Activated T-cell treated with anti-CD3 and anti-CD28 coated beads for 48 hours (primary cell): ENCODE measurements around the gene MBNL2.

ENCODE experiments used
- DNase-seq: peaks from one replicate; pipeline ENCODE4 v3.0.0-alpha.2; 2020; ENCODE audit warnings: low read depth

MBNL2 gene

GRCh38 chr13:97423300-97424045 lies 201.3 kb downstream of the MBNL2 start:
- DNase-seq = no peak

DNA sequence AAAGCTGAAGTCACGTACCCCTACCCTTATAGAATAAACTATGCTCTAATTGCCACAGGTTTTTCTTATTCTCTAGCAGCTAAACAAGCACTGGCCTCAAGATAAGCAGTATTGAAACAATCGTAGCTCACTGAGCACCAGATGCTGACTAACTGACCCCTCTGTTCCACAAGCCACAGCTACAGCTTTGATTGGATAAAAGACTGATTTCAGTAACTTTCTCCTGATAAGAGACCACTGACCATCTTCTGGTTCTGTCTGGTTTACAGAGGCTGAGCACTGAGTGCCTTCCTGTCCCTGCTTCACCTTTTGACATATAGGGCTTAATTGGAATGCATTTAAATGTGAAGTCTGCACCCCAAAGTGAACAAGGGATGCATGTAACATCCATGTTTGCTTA lies 203.5 kb downstream of the MBNL2 start:
- no peak for DNase-seq

GRCh38 chr13:97426695-97427094 lies 204.6 kb downstream of the MBNL2 start:
- no peak for DNase-seq

- DNase-seq = no peak
Measured at GRCh38 chr13:97429681-97430081, 207.5 kb downstream of the MBNL2 start.

DNA sequence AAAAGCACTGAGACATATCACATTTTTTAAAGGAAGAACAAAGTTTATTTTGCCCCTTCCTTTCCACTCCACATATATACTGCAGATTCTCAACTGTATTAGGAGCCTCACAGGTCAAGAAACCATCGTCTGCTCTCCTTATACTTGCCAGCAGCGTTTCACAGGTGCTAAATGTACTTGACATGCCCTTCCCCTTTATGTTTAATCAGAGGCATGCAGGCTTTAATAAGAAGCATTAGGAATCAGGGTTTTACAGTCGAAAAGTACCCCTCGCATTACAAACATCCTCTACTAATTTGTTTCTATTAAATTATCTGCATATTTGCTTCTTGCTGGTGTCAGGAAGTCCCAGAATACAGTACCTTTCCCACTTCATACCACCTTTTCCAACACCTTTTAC lies 208.2 kb downstream of the MBNL2 start:
- DNase-seq = no peak

GRCh38 chr13:97431171-97431764 lies 209.1 kb downstream of the MBNL2 start:
- DNase-seq = no peak

- DNase-seq = no peak
Measured at GRCh38 chr13:97432232-97432916, 210.2 kb downstream of the MBNL2 start.

- peak; percentile 97 for DNase-seq
Measured at GRCh38 chr13:97432917-97433726, 211.0 kb downstream of the MBNL2 start.

DNA sequence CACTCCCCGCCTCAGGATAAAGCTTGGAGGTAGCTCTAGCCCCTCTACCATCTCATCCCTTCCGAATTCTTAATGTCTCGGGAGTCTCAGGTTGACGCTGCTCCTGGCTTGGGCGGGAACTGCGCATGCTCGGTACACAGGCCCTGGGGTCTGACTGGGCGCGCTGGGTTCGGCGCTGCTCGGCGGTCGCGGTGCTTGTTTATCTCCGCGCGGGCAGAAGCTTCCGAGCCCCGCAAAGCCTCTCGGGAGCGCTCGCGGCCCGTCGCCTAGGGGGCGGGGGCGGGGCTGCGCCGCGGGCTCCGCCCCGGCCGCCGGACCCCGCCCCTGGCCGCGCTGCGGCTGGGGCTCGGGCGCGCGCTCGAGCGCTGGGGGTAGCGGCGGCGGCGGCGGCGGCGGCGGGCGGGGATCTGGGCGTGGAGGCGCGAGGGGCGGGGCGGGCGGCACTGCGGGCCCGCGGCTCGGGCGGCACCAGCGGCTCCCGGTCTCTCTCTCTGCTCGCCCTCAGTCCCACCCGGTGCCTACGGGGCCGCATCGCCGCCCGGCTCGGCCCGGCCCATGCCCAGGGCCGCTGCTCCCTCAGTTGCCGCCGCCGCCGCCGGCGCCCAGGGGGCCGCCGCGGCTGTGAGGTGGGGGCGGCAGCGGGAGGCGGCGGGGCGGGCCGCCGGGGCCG lies 211.7 kb downstream of the MBNL2 start, which contains the start of gene RAP2A:
RAP2A (plus strand) TSS at position 443 of the 670 bp plus-strand sequence. CDS start 302 bp downstream, outside the sequence.
- DNase-seq = peak; percentile 84

- DNase-seq = peak; percentile 20
Measured at GRCh38 chr13:97434397-97435201, 212.5 kb downstream of the MBNL2 start.

- DNase-seq = no peak
Measured at GRCh38 chr13:97435323-97435722, 213.2 kb downstream of the MBNL2 start.

DNA sequence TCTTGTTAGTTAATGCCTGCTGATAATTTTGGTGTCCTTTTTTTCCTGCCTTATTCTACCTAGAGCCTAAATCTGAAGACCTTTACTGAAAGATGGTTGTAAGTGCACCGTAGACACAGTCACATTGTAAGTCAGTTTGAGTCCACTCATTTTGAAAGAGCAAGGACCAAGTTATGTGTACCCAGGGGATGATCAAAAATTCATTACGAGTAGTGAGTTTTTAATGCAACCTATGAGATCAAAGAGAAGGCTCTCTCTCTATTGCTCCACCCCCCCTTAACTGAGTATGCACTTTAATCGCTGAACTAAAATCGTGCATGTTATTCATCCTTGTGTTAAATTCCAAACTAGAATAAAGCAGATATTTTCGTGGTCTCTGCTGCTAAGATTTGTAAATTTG lies 213.7 kb downstream of the MBNL2 start:
- DNase-seq = no peak

DNA sequence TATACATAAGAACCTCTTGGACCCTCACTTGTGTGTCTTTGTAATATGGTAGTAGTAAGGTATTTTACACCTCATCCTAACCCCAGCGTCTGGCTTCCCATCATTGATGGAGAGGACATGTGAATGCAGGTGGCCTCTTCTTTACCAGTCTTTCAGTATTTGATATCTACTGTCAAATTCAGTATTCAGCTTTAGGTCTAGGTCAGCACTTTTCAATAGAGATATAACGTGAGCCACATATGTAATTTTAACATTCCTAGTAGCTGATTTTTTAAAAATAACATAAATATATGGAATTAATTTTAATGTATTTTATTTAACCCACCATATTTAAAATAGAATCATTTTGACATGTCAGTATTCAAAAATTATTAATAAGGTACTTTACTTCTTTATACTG lies 214.7 kb downstream of the MBNL2 start:
- DNase-seq = no peak

DNA sequence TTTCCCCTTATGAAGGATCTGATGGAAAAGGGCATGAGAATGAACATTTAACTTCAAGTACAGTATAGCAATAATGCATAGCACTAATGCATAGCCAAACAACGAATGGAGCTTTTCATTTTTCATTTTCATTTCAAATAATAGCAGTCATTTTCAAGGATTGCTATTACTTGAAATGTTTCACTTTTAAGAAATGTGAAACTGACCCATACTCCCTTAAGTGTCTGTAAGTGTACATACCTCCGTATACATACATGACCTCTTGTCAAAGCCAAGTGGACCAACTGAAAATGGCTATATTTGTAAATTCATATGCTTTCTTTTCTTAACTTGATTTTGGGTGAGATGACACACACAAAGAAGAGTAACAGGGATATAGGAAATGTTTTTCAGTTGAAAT lies 215.6 kb downstream of the MBNL2 start:
- no peak for DNase-seq

GRCh38 chr13:97438856-97439595 lies 216.9 kb downstream of the MBNL2 start:
- no peak for DNase-seq

- no peak for DNase-seq
Measured at GRCh38 chr13:97440598-97441170, 218.6 kb downstream of the MBNL2 start.

DNA sequence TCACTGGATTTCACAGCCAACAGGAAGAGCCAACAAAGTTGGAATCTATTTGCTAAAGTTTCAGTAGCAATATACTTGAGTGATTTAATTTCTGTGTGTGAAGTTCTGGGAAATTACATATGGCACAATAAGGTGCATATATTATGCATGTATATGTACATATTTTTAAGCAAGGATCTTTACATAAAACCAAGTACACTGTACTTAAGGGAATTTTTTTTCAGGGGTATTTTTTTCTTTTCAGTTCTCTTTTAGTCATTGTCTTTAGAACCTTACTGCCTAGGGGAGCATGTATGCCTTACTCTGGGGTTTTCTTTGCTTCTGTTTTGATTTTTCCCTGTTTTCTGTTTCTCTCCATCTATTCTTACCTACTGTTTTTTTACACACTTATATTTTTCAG lies 219.2 kb downstream of the MBNL2 start:
- no peak for DNase-seq
